OCI-LY3 (cell line): ENCODE results near the gene CRYGN.

Experiments used
- EZH2phosphoT487 ChIP-seq: fragments of 200-600 bp; shearing (Covaris generic); IDR thresholded peaks from 2 replicates; pipeline ENCODE4 v1.6.1; 2018; ENCODE audit warnings: antibody characterized with exemption, mixed run types, low read depth
- TF ChIP-seq, protein P1 (sequence below): fragments of 200-600, 300-600 bp; sonication (generic); IDR thresholded peaks from 2 replicates; pipeline ENCODE4 v1.5.1; 2014; ENCODE audit warnings: antibody characterized with exemption, low read length, low read depth

DNA sequence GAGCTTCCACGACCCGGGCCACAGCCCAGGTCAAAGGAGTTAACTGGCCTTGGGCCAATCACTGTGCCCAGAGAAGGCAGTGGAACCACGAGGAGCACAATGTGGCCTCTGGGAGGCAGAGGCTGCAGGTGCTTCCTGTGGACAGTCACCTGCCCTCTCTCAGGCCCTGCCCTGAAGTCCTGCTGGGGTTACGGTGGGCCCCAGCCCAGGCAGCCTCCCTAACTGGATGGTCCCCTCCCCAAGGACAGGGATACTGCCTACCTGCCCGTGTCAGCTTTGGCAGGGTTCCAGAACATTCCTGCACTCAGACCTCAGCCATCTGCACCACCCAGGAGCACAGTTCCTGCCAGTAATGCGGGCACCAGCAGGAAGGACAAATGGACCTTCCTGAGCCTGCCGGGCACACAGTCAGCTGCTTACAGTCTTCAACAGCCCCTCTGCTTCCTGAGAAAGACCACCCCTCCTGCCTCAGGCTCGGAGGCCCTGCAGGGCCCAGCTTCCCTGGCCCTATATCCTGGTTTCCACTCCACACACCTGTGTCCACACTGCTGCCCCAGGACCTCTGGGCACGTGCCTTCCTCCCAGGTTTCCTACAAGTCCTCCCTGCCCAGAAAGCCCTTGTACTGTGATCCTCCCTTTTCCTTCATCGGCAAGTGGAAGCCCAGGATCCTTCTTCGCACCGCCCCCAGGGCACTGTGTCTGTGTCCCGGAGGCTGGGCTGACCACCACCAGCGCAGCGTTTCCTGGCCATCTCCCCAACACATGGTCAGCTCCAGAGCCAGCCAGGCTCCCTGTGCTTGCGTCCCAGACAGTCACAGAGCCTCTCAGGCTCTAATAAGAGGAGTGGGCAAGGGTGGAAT lies 53.4 kb downstream of the CRYGN start:
- TF ChIP-seq, protein P1, sequence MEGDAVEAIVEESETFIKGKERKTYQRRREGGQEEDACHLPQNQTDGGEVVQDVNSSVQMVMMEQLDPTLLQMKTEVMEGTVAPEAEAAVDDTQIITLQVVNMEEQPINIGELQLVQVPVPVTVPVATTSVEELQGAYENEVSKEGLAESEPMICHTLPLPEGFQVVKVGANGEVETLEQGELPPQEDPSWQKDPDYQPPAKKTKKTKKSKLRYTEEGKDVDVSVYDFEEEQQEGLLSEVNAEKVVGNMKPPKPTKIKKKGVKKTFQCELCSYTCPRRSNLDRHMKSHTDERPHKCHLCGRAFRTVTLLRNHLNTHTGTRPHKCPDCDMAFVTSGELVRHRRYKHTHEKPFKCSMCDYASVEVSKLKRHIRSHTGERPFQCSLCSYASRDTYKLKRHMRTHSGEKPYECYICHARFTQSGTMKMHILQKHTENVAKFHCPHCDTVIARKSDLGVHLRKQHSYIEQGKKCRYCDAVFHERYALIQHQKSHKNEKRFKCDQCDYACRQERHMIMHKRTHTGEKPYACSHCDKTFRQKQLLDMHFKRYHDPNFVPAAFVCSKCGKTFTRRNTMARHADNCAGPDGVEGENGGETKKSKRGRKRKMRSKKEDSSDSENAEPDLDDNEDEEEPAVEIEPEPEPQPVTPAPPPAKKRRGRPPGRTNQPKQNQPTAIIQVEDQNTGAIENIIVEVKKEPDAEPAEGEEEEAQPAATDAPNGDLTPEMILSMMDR = no peak
- no peak for TF ChIP-seq EZH2phosphoT487
